SK-N-SH (cell line): ENCODE results near the gene IL16.

Experiments
- CHD2 ChIP-seq: fragments of 150-350 bp; IDR thresholded peaks from 2 replicates; pipeline ENCODE4 v1.6.1; 2018; ENCODE audit warnings: low read length; ENCODE audit not compliant: partially characterized antibody
- GABPA ChIP-seq: IDR thresholded peaks from 2 replicates; pipeline ENCODE4 v1.4.0; 2012; ENCODE audit warnings: low read depth, mild to moderate bottlenecking
- POLR2AphosphoS5 ChIP-seq: IDR thresholded peaks from 2 replicates; pipeline ENCODE4 v1.6.1; 2012; ENCODE audit warnings: low read depth, low read length
- SIN3A ChIP-seq: IDR thresholded peaks from 2 replicates; pipeline ENCODE4 v1.6.1; 2012; ENCODE audit warnings: low read depth, mild to moderate bottlenecking, low read length, moderate library complexity, borderline replicate concordance
- YY1 ChIP-seq: IDR thresholded peaks from 2 replicates; pipeline ENCODE4 v1.4.0; 2012; ENCODE audit warnings: low read depth, mild to moderate bottlenecking
- TF ChIP-seq, protein P1 (sequence below): IDR thresholded peaks from 2 replicates; pipeline ENCODE4 v1.4.0; 2012; ENCODE audit warnings: low read depth
- TF ChIP-seq, protein P2 (sequence below): fragments of 200-600 bp; sonication (generic); IDR thresholded peaks from 2 replicates; pipeline ENCODE4 v1.6.1; 2017; ENCODE audit warnings: antibody characterized with exemption, mild to moderate bottlenecking, moderate library complexity
- TF ChIP-seq, protein P3 (sequence below): IDR thresholded peaks from 2 replicates; pipeline ENCODE4 v1.4.0; 2012; ENCODE audit warnings: low read depth, borderline replicate concordance

DNA sequence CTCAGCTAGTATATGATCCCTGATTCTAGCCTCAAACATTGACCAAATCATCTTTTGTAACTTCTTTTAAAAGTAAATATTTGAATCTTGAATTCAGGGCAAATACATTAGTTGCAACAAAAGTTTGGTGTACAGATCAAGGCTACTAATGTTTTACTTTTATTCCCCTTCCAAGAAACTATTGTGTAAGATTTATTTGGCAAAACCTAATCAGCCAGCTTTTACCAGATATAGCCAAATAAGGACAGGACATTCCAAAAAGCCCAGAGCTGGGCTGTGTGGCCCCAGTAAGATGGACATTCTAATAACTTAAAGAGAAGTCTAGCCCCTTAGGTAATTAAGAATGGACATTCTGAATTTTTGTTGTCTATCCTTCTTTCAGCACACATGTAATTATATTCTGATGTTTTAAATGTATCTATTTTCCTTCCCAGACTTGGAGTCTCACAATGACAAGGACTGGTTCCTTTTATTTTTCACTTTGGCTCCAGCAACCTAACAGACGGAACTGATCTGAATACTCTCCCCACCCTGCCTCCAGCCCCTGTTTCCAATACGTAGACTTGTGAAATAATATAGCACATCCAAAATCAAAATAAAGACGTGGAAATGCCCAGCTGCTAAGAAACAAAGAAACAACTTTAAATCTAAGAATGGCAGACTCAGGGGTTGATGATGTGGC is 79.2 kb downstream of the IL16 start:
- TF ChIP-seq SIN3A (no peak), POLR2AphosphoS5 (no peak), YY1 (no peak), CHD2 (no peak), GABPA (no peak)
- TF ChIP-seq, protein P1, sequence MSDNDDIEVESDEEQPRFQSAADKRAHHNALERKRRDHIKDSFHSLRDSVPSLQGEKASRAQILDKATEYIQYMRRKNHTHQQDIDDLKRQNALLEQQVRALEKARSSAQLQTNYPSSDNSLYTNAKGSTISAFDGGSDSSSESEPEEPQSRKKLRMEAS: no peak
- TF ChIP-seq, protein P2, sequence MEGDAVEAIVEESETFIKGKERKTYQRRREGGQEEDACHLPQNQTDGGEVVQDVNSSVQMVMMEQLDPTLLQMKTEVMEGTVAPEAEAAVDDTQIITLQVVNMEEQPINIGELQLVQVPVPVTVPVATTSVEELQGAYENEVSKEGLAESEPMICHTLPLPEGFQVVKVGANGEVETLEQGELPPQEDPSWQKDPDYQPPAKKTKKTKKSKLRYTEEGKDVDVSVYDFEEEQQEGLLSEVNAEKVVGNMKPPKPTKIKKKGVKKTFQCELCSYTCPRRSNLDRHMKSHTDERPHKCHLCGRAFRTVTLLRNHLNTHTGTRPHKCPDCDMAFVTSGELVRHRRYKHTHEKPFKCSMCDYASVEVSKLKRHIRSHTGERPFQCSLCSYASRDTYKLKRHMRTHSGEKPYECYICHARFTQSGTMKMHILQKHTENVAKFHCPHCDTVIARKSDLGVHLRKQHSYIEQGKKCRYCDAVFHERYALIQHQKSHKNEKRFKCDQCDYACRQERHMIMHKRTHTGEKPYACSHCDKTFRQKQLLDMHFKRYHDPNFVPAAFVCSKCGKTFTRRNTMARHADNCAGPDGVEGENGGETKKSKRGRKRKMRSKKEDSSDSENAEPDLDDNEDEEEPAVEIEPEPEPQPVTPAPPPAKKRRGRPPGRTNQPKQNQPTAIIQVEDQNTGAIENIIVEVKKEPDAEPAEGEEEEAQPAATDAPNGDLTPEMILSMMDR: no peak
- TF ChIP-seq, protein P3, sequence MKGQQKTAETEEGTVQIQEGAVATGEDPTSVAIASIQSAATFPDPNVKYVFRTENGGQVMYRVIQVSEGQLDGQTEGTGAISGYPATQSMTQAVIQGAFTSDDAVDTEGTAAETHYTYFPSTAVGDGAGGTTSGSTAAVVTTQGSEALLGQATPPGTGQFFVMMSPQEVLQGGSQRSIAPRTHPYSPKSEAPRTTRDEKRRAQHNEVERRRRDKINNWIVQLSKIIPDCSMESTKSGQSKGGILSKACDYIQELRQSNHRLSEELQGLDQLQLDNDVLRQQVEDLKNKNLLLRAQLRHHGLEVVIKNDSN: no peak
